CD4-positive, alpha-beta T cell treated with Interleukin-21 for 1 hour (primary cell): ENCODE results near the gene TMOD1.

ENCODE experiments used
- DNase-seq: peaks from one replicate; pipeline ENCODE4 v3.0.0-alpha.2; 2020

TMOD1 gene

GRCh38 chr9:97548819-97549540 is 47.5 kb downstream of the TMOD1 start:
- DNase-seq: no peak

DNA sequence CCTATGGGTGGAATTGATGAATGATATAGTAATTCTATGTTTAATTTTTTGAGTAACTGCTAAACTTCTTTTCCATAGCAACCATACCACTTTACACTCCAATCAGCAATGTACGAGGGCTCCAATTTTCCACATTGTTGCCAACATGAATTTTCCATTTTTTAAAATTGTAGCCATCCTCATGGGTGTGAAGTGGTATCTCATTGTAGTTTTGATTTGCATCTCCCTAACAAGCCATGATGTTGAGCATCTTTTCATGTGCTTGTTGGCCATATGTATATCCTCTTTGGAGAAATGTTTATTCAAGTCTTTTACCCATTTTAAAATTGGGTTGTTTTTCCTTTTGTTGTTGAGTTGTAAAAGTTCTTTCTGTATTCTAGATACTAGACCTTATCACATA is 48.9 kb downstream of the TMOD1 start:
- no peak for DNase-seq

- no peak for DNase-seq
These were observed 49.8 kb downstream of the TMOD1 start for GRCh38 chr9:97551308-97551707.

GRCh38 chr9:97553141-97553540 is 51.7 kb downstream of the TMOD1 start:
- no peak for DNase-seq

DNA sequence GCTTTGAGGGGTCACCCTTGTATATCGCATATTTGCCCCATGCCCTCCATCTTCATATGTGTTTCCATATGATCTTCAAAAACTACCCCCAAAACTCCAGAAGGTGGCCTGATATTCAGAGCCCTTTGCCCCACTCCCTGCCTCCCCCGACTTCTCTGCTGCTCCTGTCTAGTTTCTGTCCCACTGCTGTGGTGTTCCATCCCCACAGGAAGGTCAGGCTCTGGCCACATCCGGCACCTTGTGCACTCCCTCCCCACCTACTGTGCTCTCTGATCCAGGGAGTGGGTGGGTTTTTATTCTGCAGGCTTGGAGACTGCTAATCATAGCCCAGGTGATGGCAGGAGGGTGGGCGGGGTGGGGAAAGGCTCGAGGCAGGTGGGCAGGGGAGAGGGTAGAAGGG is 52.4 kb downstream of the TMOD1 start:
- DNase-seq: no peak

DNA sequence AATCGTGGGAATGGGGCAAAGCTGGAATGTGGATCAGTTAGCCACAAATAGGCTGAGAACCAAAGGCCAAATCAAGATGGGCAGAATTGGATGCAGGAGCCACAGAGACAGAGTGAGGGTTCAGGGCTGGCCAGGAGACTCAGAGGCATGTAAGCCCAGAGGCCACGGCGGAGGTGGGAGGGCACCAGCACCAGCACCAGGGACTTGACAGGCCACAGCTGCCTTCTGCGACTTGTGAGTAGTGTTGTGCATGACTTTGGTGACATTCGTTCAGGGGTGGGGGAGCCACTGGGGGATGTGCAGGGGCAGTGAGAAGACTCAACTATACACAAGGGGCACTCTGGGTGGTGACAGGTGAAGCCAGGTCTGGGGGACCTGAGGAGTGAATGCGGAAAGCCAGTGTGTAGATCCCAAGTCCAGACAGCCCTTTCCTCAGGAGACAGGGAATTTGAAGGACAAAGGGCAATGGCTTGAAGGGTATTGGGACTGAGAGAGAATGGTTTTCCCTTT is 53.2 kb downstream of the TMOD1 start:
- no peak for DNase-seq

DNA sequence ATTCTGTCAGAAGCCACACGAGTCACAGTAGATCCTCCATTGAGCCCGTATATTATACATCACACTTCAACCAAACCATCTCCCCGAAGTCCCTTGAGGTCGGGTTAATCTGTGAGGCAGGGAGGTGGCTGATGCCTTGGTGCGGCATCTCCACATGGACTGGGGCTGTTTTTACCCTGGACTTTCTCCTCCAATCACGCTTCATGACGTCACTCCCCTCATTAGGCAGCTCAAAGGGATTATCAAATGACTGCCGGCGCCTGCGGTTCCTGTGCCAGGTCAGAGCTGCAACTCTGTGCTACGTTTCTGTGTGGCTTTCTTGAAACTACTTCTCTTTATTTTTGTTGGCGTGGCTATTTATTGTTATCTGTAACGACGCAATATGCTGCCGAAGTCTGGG is 53.7 kb downstream of the TMOD1 start:
- no peak for DNase-seq

DNA sequence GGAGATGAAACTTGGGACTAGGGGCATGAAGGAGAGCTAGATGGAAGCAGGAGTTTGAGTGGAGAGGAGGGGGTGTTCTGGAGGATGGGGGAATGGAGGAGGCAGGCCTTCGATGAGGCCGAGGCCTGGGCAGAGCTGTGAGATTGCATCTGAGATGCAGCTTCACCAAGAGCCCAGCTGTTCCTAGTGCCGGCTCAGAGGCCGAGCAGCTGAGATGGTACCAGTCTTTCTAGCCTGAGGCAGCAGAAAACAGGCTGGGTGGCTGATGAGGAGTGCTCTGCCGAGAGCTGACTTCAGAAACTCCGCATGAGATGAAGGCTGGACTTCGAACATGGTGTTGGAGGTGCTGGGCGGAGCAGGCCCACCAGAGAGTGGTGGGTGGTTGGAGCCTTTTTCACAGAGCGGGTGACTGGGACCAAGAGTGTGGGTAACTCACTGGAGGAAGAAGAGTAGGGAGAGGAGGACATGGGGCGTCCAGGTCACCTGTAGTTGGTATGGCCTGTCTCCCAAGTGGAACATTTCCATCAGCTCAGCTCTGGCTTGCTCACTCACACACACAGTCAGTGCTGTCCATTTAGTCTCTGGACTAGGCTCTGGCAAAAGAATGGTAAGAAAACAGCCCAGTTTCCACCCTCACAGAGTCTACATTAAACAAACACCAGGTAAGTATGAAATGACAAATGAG is 54.7 kb downstream of the TMOD1 start:
- DNase-seq: no peak

GRCh38 chr9:97556721-97557605 is 55.5 kb downstream of the TMOD1 start:
- no peak for DNase-seq

GRCh38 chr9:97557606-97558095 is 56.2 kb downstream of the TMOD1 start:
- DNase-seq: no peak

GRCh38 chr9:97558701-97559101 is 57.2 kb downstream of the TMOD1 start:
- DNase-seq: no peak

DNA sequence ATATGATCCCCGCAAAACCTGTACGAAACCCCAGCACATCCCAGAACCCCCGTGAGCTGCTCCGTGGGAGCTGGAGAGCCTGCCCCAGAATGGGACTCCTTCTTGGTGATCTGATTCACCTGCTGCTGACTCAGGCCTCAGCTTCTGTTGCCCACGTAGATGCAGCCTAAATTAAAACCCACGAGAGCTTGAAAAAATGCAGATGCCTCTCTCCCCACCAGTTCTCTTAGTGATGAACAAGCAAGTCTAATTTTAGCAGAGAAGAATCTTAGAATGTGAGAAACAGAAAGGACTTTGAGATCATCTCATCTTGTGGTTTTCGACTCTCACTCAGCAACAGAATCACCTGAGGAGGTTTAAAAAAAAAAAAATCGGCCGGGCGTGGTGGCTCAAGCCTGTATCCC is 57.6 kb downstream of the TMOD1 start:
- no peak for DNase-seq

- no peak for DNase-seq
These were observed 58.7 kb downstream of the TMOD1 start for GRCh38 chr9:97560154-97560553.

- no peak for DNase-seq
These were observed 59.4 kb downstream of the TMOD1 start for GRCh38 chr9:97560851-97561250.

- DNase-seq: no peak
These were observed 60.0 kb downstream of the TMOD1 start for GRCh38 chr9:97561501-97561900.

- no peak for DNase-seq
These were observed 61.1 kb downstream of the TMOD1 start for GRCh38 chr9:97562542-97562941.

DNA sequence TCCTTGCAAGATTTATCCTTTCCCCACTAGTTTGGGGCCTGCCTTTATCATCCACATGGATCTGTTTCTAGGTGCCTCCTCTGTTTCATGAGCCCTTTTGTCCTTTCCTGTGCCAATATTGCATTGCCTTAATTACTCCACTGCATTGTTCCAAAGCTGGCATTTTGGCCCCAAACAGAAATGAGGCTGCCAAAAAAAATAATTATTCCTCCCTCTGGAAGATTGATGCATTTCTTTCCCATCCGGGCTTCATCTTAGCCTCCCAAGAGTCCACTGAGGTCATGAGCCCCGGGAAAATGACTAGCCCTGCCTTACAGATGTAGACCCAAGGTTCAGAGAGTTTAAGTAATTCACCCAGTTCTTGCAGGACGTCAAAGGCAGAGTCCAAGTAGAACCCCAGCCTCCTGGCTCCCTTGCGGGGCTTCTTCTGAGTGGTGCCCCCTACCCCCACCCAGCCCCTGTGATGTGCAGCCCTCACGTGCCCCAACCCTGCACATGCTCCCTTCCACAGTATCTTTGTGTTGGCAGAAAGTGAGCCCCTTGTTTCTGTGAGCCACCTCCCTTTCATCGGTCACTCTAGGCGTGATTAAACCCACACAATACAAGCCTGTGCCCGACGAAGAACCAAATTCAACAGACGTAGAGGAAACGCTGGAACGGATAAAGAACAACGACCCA is 62.1 kb downstream of the TMOD1 start:
- no peak for DNase-seq

DNA sequence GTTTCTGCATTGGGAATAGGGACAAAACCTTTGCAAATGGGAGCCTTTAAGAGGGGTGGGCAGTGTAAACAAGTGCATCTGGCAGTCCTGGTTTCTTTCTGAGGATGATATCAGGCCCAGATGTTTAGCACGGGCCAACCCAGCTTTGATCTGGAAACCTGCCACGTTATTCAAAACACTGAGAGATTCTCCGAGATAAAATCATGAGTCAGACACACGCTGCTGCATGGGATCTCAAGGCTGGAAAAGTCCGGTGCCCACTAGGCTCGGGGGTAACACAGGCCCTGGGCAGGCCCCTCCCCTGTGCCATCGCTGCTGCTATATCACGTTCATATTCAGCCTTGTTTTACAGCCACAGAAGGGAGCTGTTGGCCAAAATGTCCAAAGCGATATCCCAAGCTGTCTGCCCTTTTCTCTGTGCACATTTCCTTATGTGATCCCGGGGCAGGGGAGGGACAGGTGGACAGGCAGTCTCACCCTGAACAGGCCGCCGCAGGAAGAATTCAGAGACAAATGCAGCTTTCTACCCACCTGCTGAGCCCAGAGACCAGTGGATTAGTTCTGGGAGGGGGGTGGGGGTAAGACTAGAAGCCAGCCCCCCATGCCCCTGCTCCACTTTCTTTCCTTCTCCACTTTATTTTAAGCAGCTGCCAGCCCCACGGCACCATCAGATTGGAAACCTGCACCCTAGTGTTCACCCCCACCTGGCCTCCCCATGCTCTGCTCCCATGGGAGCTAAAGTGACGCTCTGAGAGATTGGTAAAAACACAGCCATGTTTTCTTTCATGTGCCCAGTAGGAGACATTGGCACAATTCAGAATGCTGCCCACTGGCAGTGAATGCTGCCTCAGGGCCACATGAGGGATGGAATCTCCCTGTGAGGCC is 63.1 kb downstream of the TMOD1 start:
- DNase-seq: no peak

GRCh38 chr9:97565262-97565661 is 63.8 kb downstream of the TMOD1 start:
- DNase-seq: no peak

- no peak for DNase-seq
These were observed 65.9 kb downstream of the TMOD1 start for GRCh38 chr9:97567182-97567893.

DNA sequence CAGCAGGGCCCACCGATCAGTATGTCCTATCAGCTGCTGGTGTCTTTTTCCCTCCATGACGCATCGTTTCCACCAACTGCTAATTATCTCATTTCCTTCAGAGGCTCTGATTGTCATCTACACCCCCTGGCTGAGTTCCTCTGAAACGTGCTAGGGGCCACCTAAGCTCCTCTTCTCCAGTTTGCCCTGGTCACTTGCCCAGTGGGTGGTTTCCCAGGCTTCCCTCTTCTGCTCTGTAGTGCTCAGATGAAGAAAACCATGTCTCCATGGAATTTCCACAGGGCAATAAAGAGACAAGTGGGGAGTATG is 66.4 kb downstream of the TMOD1 start:
- DNase-seq: no peak
